NCI-H1092 treated with DMSO at 0.1 percent for 48 hours (cell line): ENCODE measurements around the gene NOL6.
"Not testable (repeated sequence)": the region's sequence is repeated elsewhere in the genome, so short reads cannot be mapped to it uniquely, and the experiment has no call there.

Experiments used
- DNase-seq: peaks from one replicate; lab custom pipeline; 2025; lab: John Stamatoyannopoulos, UW

NOL6 gene

GRCh38 chr9:33435821-33436277 is 37.9 kb downstream of the NOL6 start:
- no peak for DNase-seq

- no peak for DNase-seq
Measured at GRCh38 chr9:33434317-33435105, 39.2 kb downstream of the NOL6 start.

GRCh38 chr9:33433871-33434270 is 39.9 kb downstream of the NOL6 start:
- DNase-seq = no peak

- no peak for DNase-seq
Measured at GRCh38 chr9:33431420-33431819, 42.3 kb downstream of the NOL6 start.

- no peak for DNase-seq
Measured at GRCh38 chr9:33430942-33431341, 42.8 kb downstream of the NOL6 start.

GRCh38 chr9:33429256-33429985 is 44.3 kb downstream of the NOL6 start:
- DNase-seq = no peak

- DNase-seq = no peak
Measured at GRCh38 chr9:33426843-33427293, 46.9 kb downstream of the NOL6 start.

- DNase-seq = no peak
Measured at GRCh38 chr9:33425128-33425533, 48.6 kb downstream of the NOL6 start.

GRCh38 chr9:33424492-33424891 is 49.2 kb downstream of the NOL6 start:
- not testable (repeated sequence) for DNase-seq

- DNase-seq = not testable (repeated sequence)
Measured at GRCh38 chr9:33424043-33424442, 49.7 kb downstream of the NOL6 start.

- DNase-seq = no peak
Measured at GRCh38 chr9:33419708-33420303, 53.9 kb downstream of the NOL6 start.

GRCh38 chr9:33418090-33418489 is 55.6 kb downstream of the NOL6 start:
- DNase-seq = no peak

GRCh38 chr9:33416996-33417395 is 56.7 kb downstream of the NOL6 start:
- DNase-seq = no peak

GRCh38 chr9:33415501-33416038 is 58.2 kb downstream of the NOL6 start:
- DNase-seq = peak; percentile 23

- DNase-seq = no peak
Measured at GRCh38 chr9:33414889-33415500, 58.7 kb downstream of the NOL6 start.

GRCh38 chr9:33414268-33414667 is 59.5 kb downstream of the NOL6 start:
- DNase-seq = no peak
